Urinary bladder (tissue), 4 donors: ENCODE measurements around the gene MRPS5. TPM values are rescaled to one million over a fixed set of nuclear protein-coding genes. Genes with fewer than 3 reads are reported as not detected.

ENCODE experiments used
- DNase-seq: peaks from one replicate; pipeline ENCODE4 v3.0.0-alpha.2; 2015; ENCODE audit errors: extremely low spot score
- H3K27ac ChIP-seq: one replicate; pipeline ENCODE4 v1.5.1; 2013; ENCODE audit warnings: low read depth, mild to moderate bottlenecking, moderate library complexity
- H3K36me3 ChIP-seq: one replicate; pipeline ENCODE4 v1.6.1; 2013; ENCODE audit warnings: mild to moderate bottlenecking, moderate library complexity; ENCODE audit not compliant: insufficient read depth
- H3K4me1 ChIP-seq: one replicate; pipeline ENCODE4 v1.6.1; 2013; ENCODE audit warnings: mild to moderate bottlenecking, moderate library complexity; ENCODE audit not compliant: insufficient read depth
- H3K4me3 ChIP-seq: one replicate; pipeline ENCODE4 v1.5.1; 2013; ENCODE audit warnings: low read depth, low read length
- WGBS: extraction: QIAGEN DNeasy Blood & Tissue Kit; methylation state at CpG from one replicate; pipeline ENCODE4 v1.1.7; 2013; 5-methylcytosine and 5-hydroxymethylcytosine counted together
- polyA plus RNA-seq: library from polyadenylated mRNA; stranded (reverse); fragments of 200-250 nt; gene quantifications from one replicate; pipeline ENCODE4 v1.2.3, GENCODE V29; 2013
- total RNA-seq: library from RNA; depleted of rRNA; stranded (reverse); fragments of >200 nt; gene quantifications from one replicate; pipeline ENCODE4 v1.2.3, GENCODE V29; 2014
- donor health status: healthy with polysubstance abuse.
- donor health status: healthy.

The MRPS5 gene
- total and polyA plus RNA-seq, 2 donors, result 43.5 to 49.3 TPM

GRCh38 chr2:95052307-95052706 lies 69.3 kb downstream of the MRPS5 start:
- Histone ChIP-seq H3K4me3 (no peak overlapping the region), H3K36me3 (no peaks in the 10 kb centered on the region), H3K27ac (no peak overlapping the region), H3K4me1 (no peaks in the 10 kb centered on the region)
- DNase-seq, result no peak
- WGBS, result 89% methylated on average over 6 of the region's 6 CpGs

- DNase-seq, result no peak
- H3K36me3 ChIP-seq, result no peaks in the 10 kb centered on the region
- no peak overlapping the region for H3K4me3 ChIP-seq
- 86% methylated on average over 10 of the region's 10 CpGs for WGBS
- no peak overlapping the region for H3K27ac ChIP-seq
- no peaks in the 10 kb centered on the region for H3K4me1 ChIP-seq
These were observed 70.0 kb downstream of the MRPS5 start for GRCh38 chr2:95051626-95052025.

GRCh38 chr2:95050385-95051300 lies 71.0 kb downstream of the MRPS5 start:
- H3K27ac ChIP-seq, result no peak overlapping the region
- no peak for DNase-seq
- H3K4me3 ChIP-seq, result no peak overlapping the region
- no peaks in the 10 kb centered on the region for H3K4me1 ChIP-seq
- WGBS, result 55% methylated on average over 7 of the region's 7 CpGs
- H3K36me3 ChIP-seq, result no peaks in the 10 kb centered on the region

- H3K4me3 ChIP-seq, result no peak overlapping the region
- no peaks in the 10 kb centered on the region for H3K36me3 ChIP-seq
- WGBS, result 93% methylated on average over 6 of the region's 6 CpGs
- no peak for DNase-seq
- no peak overlapping the region for H3K27ac ChIP-seq
- no peaks in the 10 kb centered on the region for H3K4me1 ChIP-seq
These were observed 71.6 kb downstream of the MRPS5 start for GRCh38 chr2:95049961-95050360.

GRCh38 chr2:95049683-95049955 lies 72.0 kb downstream of the MRPS5 start:
- DNase-seq, result no peak
- H3K4me3 ChIP-seq, result no peak overlapping the region
- no peaks in the 10 kb centered on the region for H3K4me1 ChIP-seq
- H3K27ac ChIP-seq, result no peak overlapping the region
- H3K36me3 ChIP-seq, result no peaks in the 10 kb centered on the region
- WGBS, result 96% methylated on average over 10 of the region's 10 CpGs

- Histone ChIP-seq H3K4me1 (no peaks in the 10 kb centered on the region), H3K27ac (no peak overlapping the region), H3K36me3 (no peaks in the 10 kb centered on the region), H3K4me3 (no peak overlapping the region)
- DNase-seq, result no peak
- WGBS, result 79% methylated on average over 15 of the region's 15 CpGs
These were observed 72.6 kb downstream of the MRPS5 start for GRCh38 chr2:95048825-95049682.

GRCh38 chr2:95047629-95048510 lies 73.7 kb downstream of the MRPS5 start:
- WGBS, result 83% methylated on average over 17 of the region's 17 CpGs
- Histone ChIP-seq H3K36me3 (no peaks in the 10 kb centered on the region), H3K4me1 (no peaks in the 10 kb centered on the region), H3K27ac (no peak overlapping the region), H3K4me3 (no peak overlapping the region)
- no peak for DNase-seq

GRCh38 chr2:95046371-95047112 lies 75.1 kb downstream of the MRPS5 start:
- DNase-seq, result no peak

GRCh38 chr2:95044601-95045000 lies 77.0 kb downstream of the MRPS5 start:
- WGBS, result 80% methylated on average over 5 of the region's 5 CpGs
- no peak overlapping the region for H3K4me3 ChIP-seq
- no peaks in the 10 kb centered on the region for H3K36me3 ChIP-seq
- no peak for DNase-seq
- H3K27ac ChIP-seq, result no peak overlapping the region
- H3K4me1 ChIP-seq, result no peaks in the 10 kb centered on the region

More at GRCh38 chr2:95046371-95047112, 75.1 kb downstream of the MRPS5 start:
- no peaks in the 10 kb centered on the region for H3K4me1 ChIP-seq
- no peak overlapping the region for H3K4me3 ChIP-seq
- WGBS, result 93% methylated on average over 13 of the region's 13 CpGs
- no peaks in the 10 kb centered on the region for H3K36me3 ChIP-seq
- no peak overlapping the region for H3K27ac ChIP-seq

GRCh38 chr2:95043300-95044093 lies 78.1 kb downstream of the MRPS5 start:
- H3K4me1 ChIP-seq, result no peaks in the 10 kb centered on the region
- H3K4me3 ChIP-seq, result no peak overlapping the region
- WGBS, result 22% methylated on average over 17 of the region's 17 CpGs
- H3K27ac ChIP-seq, result no peak overlapping the region
- no peaks in the 10 kb centered on the region for H3K36me3 ChIP-seq
- DNase-seq, result no peak

GRCh38 chr2:95042472-95043271 lies 78.9 kb downstream of the MRPS5 start:
- no peak for DNase-seq
- 45% methylated on average over 7 of the region's 7 CpGs for WGBS
- Histone ChIP-seq H3K27ac (no peak overlapping the region), H3K4me1 (no peaks in the 10 kb centered on the region), H3K4me3 (no peak overlapping the region), H3K36me3 (no peaks in the 10 kb centered on the region)
